Measurements from ENCODE around the gene PDIK1L.

DNA sequence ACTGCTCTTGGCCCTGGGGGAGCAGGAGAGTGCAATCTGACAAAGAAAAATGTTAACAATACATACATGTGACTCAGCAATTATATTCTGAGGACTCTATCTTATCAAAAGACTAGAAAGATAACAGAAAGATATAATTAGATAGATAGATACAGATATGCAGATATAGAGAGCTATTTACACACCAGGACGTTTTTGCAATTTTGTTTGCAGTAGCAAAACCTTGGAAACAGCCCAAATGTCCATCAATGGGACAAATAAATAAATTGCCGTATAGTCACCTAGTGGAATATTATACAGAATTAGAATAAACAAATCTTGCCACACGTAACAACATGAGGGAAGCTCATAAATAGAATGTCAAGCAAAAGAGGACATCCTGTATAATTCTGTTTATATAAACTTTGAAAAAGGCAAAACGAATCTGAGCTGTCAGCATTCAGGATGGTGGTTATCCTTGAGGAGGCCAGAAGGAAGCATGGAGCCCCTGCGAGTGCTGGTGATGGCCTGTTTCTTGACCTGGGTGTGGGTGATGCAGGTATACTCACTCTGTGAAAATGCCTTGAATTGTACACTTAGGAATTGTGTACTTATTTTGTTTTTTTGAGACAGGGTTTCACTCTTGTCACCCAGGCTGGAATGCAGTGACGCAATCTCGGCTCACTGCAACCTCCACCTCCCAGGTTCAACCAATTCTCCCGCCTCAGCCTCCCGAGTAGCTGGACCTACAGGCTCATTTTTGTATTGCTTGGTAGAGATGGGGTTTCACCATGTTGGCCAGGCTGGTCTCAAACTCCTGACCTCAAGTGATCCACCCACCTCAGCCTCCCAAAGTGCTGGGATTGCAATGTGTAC lies 31.4 kb upstream of the PDIK1L start:
- TF ChIP-seq, protein P1, sequence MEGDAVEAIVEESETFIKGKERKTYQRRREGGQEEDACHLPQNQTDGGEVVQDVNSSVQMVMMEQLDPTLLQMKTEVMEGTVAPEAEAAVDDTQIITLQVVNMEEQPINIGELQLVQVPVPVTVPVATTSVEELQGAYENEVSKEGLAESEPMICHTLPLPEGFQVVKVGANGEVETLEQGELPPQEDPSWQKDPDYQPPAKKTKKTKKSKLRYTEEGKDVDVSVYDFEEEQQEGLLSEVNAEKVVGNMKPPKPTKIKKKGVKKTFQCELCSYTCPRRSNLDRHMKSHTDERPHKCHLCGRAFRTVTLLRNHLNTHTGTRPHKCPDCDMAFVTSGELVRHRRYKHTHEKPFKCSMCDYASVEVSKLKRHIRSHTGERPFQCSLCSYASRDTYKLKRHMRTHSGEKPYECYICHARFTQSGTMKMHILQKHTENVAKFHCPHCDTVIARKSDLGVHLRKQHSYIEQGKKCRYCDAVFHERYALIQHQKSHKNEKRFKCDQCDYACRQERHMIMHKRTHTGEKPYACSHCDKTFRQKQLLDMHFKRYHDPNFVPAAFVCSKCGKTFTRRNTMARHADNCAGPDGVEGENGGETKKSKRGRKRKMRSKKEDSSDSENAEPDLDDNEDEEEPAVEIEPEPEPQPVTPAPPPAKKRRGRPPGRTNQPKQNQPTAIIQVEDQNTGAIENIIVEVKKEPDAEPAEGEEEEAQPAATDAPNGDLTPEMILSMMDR (IDR thresholded peaks at IDR 0.05 in 8 of 11, conservative IDR thresholded peaks at IDR 0.05 in 3 of 11) = no peak
- TF ChIP-seq POLR2A (IDR thresholded peaks at IDR 0.05) = no peak
- TF ChIP-seq POLR2AphosphoS5 (IDR thresholded peaks at IDR 0.05) = no peak
